Heart right ventricle (tissue), 16 donors: ENCODE measurements around the gene UBE2D2. TPM values are rescaled to one million over a fixed set of nuclear protein-coding genes. Genes with fewer than 3 reads are reported as not detected.

Source experiments
- ATAC-seq, 8 donors: fragments of 200-7000 bp; cut with Tn5 transposase; one replicate each; pipeline ENCODE4 v1.9.1; 2020; ENCODE audit warnings: mild to moderate bottlenecking in 8 of 8, moderate library complexity in 8 of 8, moderate number of reproducible peaks in 1 of 8
- DNase-seq, 2 donors: peaks; one replicate each; pipeline ENCODE4 v3.0.0-alpha.2; 2020
- H3K27ac ChIP-seq, 10 donors: fragments of 200-600 bp; sonication (generic) in 2 of 10; one replicate each; pipeline versions ENCODE4 v1.5.0 to v1.8.0; 2020 to 2022; ENCODE audit warnings: mild to moderate bottlenecking in 3 of 10
- H3K27me3 ChIP-seq, 7 donors: fragments of 200-600 bp; one replicate each; pipeline ENCODE4 v1.8.0; 2021 to 2022; ENCODE audit warnings: mild to moderate bottlenecking in 2 of 7
- H3K36me3 ChIP-seq, 9 donors: fragments of 200-600 bp; sonication (generic) in 1 of 9; one replicate each; pipeline versions ENCODE4 v1.5.0 to v1.8.0; 2020 to 2022; ENCODE audit warnings: mild to moderate bottlenecking in 2 of 9
- H3K4me1 ChIP-seq, 9 donors: fragments of 200-600 bp; sonication (generic) in 1 of 9; one replicate each; pipeline versions ENCODE4 v1.5.0 to v1.8.0; 2020 to 2022; ENCODE audit warnings: mild to moderate bottlenecking in 4 of 9
- H3K4me3 ChIP-seq, 10 donors: fragments of 200-600 bp; sonication (generic) in 2 of 10; one replicate each; pipeline versions ENCODE4 v1.5.0 to v1.8.0; 2020 to 2022; ENCODE audit warnings: mild to moderate bottlenecking in 7 of 10, moderate library complexity in 2 of 10
- H3K9me3 ChIP-seq, 11 donors: fragments of 200-600 bp in 10 of 11; sonication (generic) in 2 of 11; one replicate each; pipeline versions ENCODE4 v1.5.0 to v1.8.0; 2013 to 2022; ENCODE audit warnings: mild to moderate bottlenecking in 2 of 11, control low read depth in 1 of 11, moderate library complexity in 1 of 11
- CTCF ChIP-seq, 9 donors: fragments of 200-600 bp; sonication (generic) in 2 of 9; IDR thresholded peaks; one replicate each; pipeline versions ENCODE4 v1.5.0 to v1.8.0; 2021 to 2022; ENCODE audit warnings: antibody characterized with exemption in 9 of 9, mild to moderate bottlenecking in 5 of 9, moderate library complexity in 1 of 9
- WGBS, 2 donors: extraction: QIAGEN DNeasy Blood & Tissue Kit; methylation state at CpG; one replicate each; pipeline ENCODE4 v1.1.7; 2013; ENCODE audit warnings: inconsistent platforms in 1 of 2; 5-methylcytosine and 5-hydroxymethylcytosine counted together
- intact Hi-C, 10 donors: fragments of 100-400 bp; cut with DNase I; formaldehyde crosslinking; loops; one replicate each; pipeline versions ENCODE4 v1.11.1 to v1.14.2; 2022
- polyA plus RNA-seq, 2 donors: library from polyadenylated mRNA; stranded (reverse); fragments of 200-250 nt; gene quantifications; one replicate each; pipeline ENCODE4 v1.2.3, GENCODE V29; 2013
- total RNA-seq, 10 donors: library from RNA; stranded (reverse); fragmentation: NEBNext Ultra II Directional in 3 of 10; extraction: Animal tissue kit (Norgen Biotek cat#: 25700) in 3 of 10; gene quantifications; one replicate each; pipeline versions ENCODE4 v1.2.1 to v1.2.4, GENCODE V29; 2021 to 2023
- donor health status: Arrhythmogenic right ventricular cardiomyopathy.
- donor health status: ischemic (EF 13 %, LVEDD 7.1; RV severe dilation, severe dysfunction).
- donor health status: healthy with polysubstance abuse.
- donor health status: DM: no; HTN: yes; CAD: no.
- donor health status: DM: no; HTN: no; CAD: no.
- donor health status: ischemic (EF 25% LVEDD 6.9; RV normal size, moderate dysfunction).
- donor health status: ischemic (EF 25% LVEDD 5.7; RV mildly dilated, moderate dysfunction).
- donor health status: healthy.
- donor health status: DM: yes; HTN: yes; CAD: no.
- donor health status: Ischemic cardiomyopathy.
- donor health status: ischemic (EF 35%, LVEDD 5.7; RV mildly dilated, moderate dysfunction).
- donor health status: nonischemic (EF 11% LVEDD 7.7; RV severe dilation, severe dysfunction).
- donor health status: DM: yes; HTN: yes; CAD: no.
- donor health status: PGD.
- donor health status: ischemic (EF 29% LVEDD 5.4; RV normal size, mild dysfunction).
- donor health status: nonischemic (EF 23%, LVEDD 6.1; RV moderate dilation, normal function).

The UBE2D2 gene
- total and polyA plus RNA-seq, 12 donors = 59.3 to 162 (median 139) TPM

GRCh38 chr5:139631520-139632165 is 70.5 kb downstream of the UBE2D2 start:
- Histone ChIP-seq H3K27me3 (no peaks in the 10 kb centered on the region), H3K4me1 (peaks cover 8 to 28% (median 18%) of the 10 kb centered on the region in 9 donors), H3K36me3 (peaks cover 0 to 56% (median 15%) of the 10 kb centered on the region in 9 donors), H3K27ac (no peak overlapping the region), H3K4me3 (no peak overlapping the region), H3K9me3 (no peaks in the 10 kb centered on the region)
- DNase-seq (no peak), ATAC-seq (no peak)
- WGBS, 2 donors = 84% methylated on average over 3 of the region's 3 CpGs
- TF ChIP-seq CTCF (IDR thresholded peaks at IDR 0.05) = no peak
- intact Hi-C loops = loop anchor here in 3 of 10 donors (2.0 to 10.0 kb wide), 4 partner anchors 61 to 233 kb away; no protein-coding TSS in a partner anchor

- DNase-seq (peak; percentile 64 to 68), ATAC-seq (peak in 7 of 8 donors; percentile 13 to 41 (median 29))
- 15 to 26% methylated on average over 6 of the region's 6 CpGs for WGBS, 2 donors
- Histone ChIP-seq H3K4me1 (peaks cover 15 to 44% (median 35%) of the 10 kb centered on the region in 9 donors), H3K27ac (no peak overlapping the region), H3K4me3 (no peak overlapping the region), H3K9me3 (no peaks in the 10 kb centered on the region), H3K27me3 (no peaks in the 10 kb centered on the region), H3K36me3 (peaks cover 0 to 37% (median 5%) of the 10 kb centered on the region in 9 donors)
- TF ChIP-seq CTCF (IDR thresholded peaks at IDR 0.05) = peak; percentile 93 to 99 (median 96)
- intact Hi-C loops = loop anchor here (1.0 to 10.0 kb wide), 10 partner anchors 55 to 231 kb away; no protein-coding TSS in a partner anchor
Observed at GRCh38 chr5:139633295-139634027, 72.3 kb downstream of the UBE2D2 start.

GRCh38 chr5:139634028-139634325 is 72.8 kb downstream of the UBE2D2 start:
- H3K36me3 ChIP-seq = peaks cover 0 to 32% (median 5%) of the 10 kb centered on the region in 9 donors
- H3K27me3 ChIP-seq = no peaks in the 10 kb centered on the region
- no peak overlapping the region for H3K27ac ChIP-seq
- WGBS, 2 donors = 83 to 88% methylated on average over 2 of the region's 2 CpGs
- TF ChIP-seq CTCF (IDR thresholded peaks at IDR 0.05) = no peak
- peaks cover 19 to 49% (median 40%) of the 10 kb centered on the region in 9 donors for H3K4me1 ChIP-seq
- H3K9me3 ChIP-seq = no peaks in the 10 kb centered on the region
- ATAC-seq (no peak), DNase-seq (no peak)
- no peak overlapping the region for H3K4me3 ChIP-seq
- intact Hi-C loops = loop anchor here in 6 of 10 donors (1.0 to 10.0 kb wide), 8 partner anchors 55 to 231 kb away; no protein-coding TSS in a partner anchor

- H3K9me3 ChIP-seq = no peaks in the 10 kb centered on the region
- no peaks in the 10 kb centered on the region for H3K27me3 ChIP-seq
- DNase-seq (no peak), ATAC-seq (no peak)
- WGBS, 2 donors = 80 to 88% methylated on average over 3 of the region's 3 CpGs
- intact Hi-C loops = loop anchor here in 6 of 10 donors (1.0 to 10.0 kb wide), 8 partner anchors 54 to 230 kb away; no protein-coding TSS in a partner anchor
- peaks cover 0 to 27% (median 1%) of the 10 kb centered on the region in 9 donors for H3K36me3 ChIP-seq
- no peak for TF ChIP-seq CTCF (IDR thresholded peaks at IDR 0.05)
- H3K27ac ChIP-seq = no peak overlapping the region
- H3K4me3 ChIP-seq = no peak overlapping the region
- peaks cover 19 to 55% (median 45%) of the 10 kb centered on the region in 9 donors for H3K4me1 ChIP-seq
Observed at GRCh38 chr5:139634541-139634940, 73.4 kb downstream of the UBE2D2 start.
